Measurements from ENCODE around the gene LTB4R. TPM values are rescaled to one million over a fixed set of nuclear protein-coding genes. Genes with fewer than 3 reads are reported as not detected.

The LTB4R gene
- total RNA-seq, 1 experiment from 2014 or later: 10.3 TPM

DNA sequence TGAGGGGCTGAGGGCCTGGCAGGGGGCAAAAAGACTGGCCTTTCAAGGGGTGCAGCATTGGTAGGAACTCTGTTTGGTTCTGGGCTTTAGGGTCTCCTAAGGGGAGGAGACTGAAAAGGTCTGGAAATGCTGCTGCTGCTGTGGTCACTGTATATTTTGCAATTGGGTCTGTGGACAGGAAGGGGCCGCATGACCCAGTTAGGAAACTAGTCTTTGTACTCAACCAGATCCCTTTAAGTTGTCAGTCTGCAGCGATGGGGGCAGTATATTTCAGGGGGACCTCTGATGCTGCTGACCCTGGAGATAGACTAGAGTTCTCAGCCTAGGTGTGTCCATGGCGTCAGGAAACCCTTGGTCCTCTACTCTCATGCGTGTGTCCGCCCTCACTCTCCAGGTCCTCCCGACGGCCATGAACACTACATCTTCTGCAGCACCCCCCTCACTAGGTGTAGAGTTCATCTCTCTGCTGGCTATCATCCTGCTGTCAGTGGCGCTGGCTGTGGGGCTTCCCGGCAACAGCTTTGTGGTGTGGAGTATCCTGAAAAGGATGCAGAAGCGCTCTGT is 4.0 kb downstream of the LTB4R start:
- Histone ChIP-seq H3K27me3 (ENCODE audit: insufficient read depth, low read depth) (no peaks in the 10 kb centered on the region), H3K79me2 (ENCODE audit: low read depth) (no peaks in the 10 kb centered on the region), H3K36me3 (ENCODE audit: low read depth) (no peaks in the 10 kb centered on the region), H3K4me3 (no peak overlapping the region), H2AFZ (no peak overlapping the region), H3K4me2 (no peak overlapping the region), H3K9me2 (ENCODE audit: insufficient read depth) (no peaks in the 10 kb centered on the region), H4K20me1 (ENCODE audit: insufficient read depth) (no peaks in the 10 kb centered on the region), H3K27ac (no peak overlapping the region), H3K4me1 (replicated peaks; ENCODE audit: insufficient read depth) (no peaks in the 10 kb centered on the region), H3K9me3 (ENCODE audit: insufficient read depth, low read depth) (no peaks in the 10 kb centered on the region), H3F3A (ENCODE audit: insufficient read depth, low read depth) (no peaks in the 10 kb centered on the region; the same call in 1 of the 2 replicates)
- DNase-seq: no peak
- BruUV-seq (replicated peaks): no TSS peak
- POLR2A ChIA-PET (ENCODE audit: unreplicated experiment): no interaction called here
- CTCF ChIA-PET: no interaction called here
- no peak for TF ChIP-seq EZH2 (IDR thresholded peaks at IDR 0.05; ENCODE audit: low read depth)
- TF ChIP-seq, protein P1, sequence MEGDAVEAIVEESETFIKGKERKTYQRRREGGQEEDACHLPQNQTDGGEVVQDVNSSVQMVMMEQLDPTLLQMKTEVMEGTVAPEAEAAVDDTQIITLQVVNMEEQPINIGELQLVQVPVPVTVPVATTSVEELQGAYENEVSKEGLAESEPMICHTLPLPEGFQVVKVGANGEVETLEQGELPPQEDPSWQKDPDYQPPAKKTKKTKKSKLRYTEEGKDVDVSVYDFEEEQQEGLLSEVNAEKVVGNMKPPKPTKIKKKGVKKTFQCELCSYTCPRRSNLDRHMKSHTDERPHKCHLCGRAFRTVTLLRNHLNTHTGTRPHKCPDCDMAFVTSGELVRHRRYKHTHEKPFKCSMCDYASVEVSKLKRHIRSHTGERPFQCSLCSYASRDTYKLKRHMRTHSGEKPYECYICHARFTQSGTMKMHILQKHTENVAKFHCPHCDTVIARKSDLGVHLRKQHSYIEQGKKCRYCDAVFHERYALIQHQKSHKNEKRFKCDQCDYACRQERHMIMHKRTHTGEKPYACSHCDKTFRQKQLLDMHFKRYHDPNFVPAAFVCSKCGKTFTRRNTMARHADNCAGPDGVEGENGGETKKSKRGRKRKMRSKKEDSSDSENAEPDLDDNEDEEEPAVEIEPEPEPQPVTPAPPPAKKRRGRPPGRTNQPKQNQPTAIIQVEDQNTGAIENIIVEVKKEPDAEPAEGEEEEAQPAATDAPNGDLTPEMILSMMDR (conservative IDR thresholded peaks at IDR 0.05): no peak
- intact Hi-C loops (cut with micrococcal nuclease; ENCODE audit: unreplicated experiment): no loop called here

DNA sequence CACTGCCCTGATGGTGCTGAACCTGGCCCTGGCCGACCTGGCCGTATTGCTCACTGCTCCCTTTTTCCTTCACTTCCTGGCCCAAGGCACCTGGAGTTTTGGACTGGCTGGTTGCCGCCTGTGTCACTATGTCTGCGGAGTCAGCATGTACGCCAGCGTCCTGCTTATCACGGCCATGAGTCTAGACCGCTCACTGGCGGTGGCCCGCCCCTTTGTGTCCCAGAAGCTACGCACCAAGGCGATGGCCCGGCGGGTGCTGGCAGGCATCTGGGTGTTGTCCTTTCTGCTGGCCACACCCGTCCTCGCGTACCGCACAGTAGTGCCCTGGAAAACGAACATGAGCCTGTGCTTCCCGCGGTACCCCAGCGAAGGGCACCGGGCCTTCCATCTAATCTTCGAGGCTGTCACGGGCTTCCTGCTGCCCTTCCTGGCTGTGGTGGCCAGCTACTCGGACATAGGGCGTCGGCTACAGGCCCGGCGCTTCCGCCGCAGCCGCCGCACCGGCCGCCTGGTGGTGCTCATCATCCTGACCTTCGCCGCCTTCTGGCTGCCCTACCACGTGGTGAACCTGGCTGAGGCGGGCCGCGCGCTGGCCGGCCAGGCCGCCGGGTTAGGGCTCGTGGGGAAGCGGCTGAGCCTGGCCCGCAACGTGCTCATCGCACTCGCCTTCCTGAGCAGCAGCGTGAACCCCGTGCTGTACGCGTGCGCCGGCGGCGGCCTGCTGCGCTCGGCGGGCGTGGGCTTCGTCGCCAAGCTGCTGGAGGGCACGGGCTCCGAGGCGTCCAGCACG is 4.7 kb downstream of the LTB4R start:
- no peak for DNase-seq
- no peak overlapping the region for H2AFZ ChIP-seq
- H3K79me2 ChIP-seq (ENCODE audit: low read depth): no peaks in the 10 kb centered on the region
- H3K36me3 ChIP-seq (ENCODE audit: low read depth): no peaks in the 10 kb centered on the region
- no peaks in the 10 kb centered on the region for H3K9me3 ChIP-seq (ENCODE audit: insufficient read depth, low read depth)
- TF ChIP-seq, protein P1 (conservative IDR thresholded peaks at IDR 0.05): no peak
- TF ChIP-seq EZH2 (IDR thresholded peaks at IDR 0.05; ENCODE audit: low read depth): no peak
- no peak overlapping the region for H3K4me2 ChIP-seq
- no peaks in the 10 kb centered on the region for H4K20me1 ChIP-seq (ENCODE audit: insufficient read depth)
- H3F3A ChIP-seq (ENCODE audit: insufficient read depth, low read depth): no peaks in the 10 kb centered on the region; the same call in 1 of the 2 replicates
- H3K27ac ChIP-seq: no peak overlapping the region
- POLR2A ChIA-PET (ENCODE audit: unreplicated experiment): no interaction called here
- no peak overlapping the region for H3K4me3 ChIP-seq
- H3K4me1 ChIP-seq (replicated peaks; ENCODE audit: insufficient read depth): no peaks in the 10 kb centered on the region
- no TSS peak for BruUV-seq (replicated peaks)
- H3K9me2 ChIP-seq (ENCODE audit: insufficient read depth): no peaks in the 10 kb centered on the region
- intact Hi-C loops (cut with micrococcal nuclease; ENCODE audit: unreplicated experiment): no loop called here
- CTCF ChIA-PET: no interaction called here
- no peaks in the 10 kb centered on the region for H3K27me3 ChIP-seq (ENCODE audit: insufficient read depth, low read depth)

DNA sequence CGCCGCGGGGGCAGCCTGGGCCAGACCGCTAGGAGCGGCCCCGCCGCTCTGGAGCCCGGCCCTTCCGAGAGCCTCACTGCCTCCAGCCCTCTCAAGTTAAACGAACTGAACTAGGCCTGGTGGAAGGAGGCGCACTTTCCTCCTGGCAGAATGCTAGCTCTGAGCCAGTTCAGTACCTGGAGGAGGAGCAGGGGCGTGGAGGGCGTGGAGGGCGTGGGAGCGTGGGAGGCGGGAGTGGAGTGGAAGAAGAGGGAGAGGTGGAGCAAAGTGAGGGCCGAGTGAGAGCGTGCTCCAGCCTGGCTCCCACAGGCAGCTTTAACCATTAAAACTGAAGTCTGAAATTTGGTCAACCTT is 5.3 kb downstream of the LTB4R start:
- H3K4me2 ChIP-seq: no peak overlapping the region
- TF ChIP-seq, protein P1 (conservative IDR thresholded peaks at IDR 0.05): no peak
- TF ChIP-seq EZH2 (IDR thresholded peaks at IDR 0.05; ENCODE audit: low read depth): no peak
- H3K36me3 ChIP-seq (ENCODE audit: low read depth): no peaks in the 10 kb centered on the region
- no peaks in the 10 kb centered on the region; the same call in 1 of the 2 replicates for H3F3A ChIP-seq (ENCODE audit: insufficient read depth, low read depth)
- intact Hi-C loops (cut with micrococcal nuclease; ENCODE audit: unreplicated experiment): no loop called here
- H2AFZ ChIP-seq: no peak overlapping the region
- BruUV-seq (replicated peaks): no TSS peak
- no peaks in the 10 kb centered on the region for H3K4me1 ChIP-seq (replicated peaks; ENCODE audit: insufficient read depth)
- H3K9me2 ChIP-seq (ENCODE audit: insufficient read depth): no peaks in the 10 kb centered on the region
- no peak overlapping the region for H3K4me3 ChIP-seq
- ChIA-PET CTCF (no interaction called here), POLR2A (ENCODE audit: unreplicated experiment) (no interaction called here)
- no peak for DNase-seq
- no peak overlapping the region for H3K27ac ChIP-seq
- no peaks in the 10 kb centered on the region for H3K9me3 ChIP-seq (ENCODE audit: insufficient read depth, low read depth)
- no peaks in the 10 kb centered on the region for H4K20me1 ChIP-seq (ENCODE audit: insufficient read depth)
- no peaks in the 10 kb centered on the region for H3K27me3 ChIP-seq (ENCODE audit: insufficient read depth, low read depth)
- H3K79me2 ChIP-seq (ENCODE audit: low read depth): no peaks in the 10 kb centered on the region

Data from PC-9 (cell line).